GM21515 (cell line): Measurements from ENCODE around the gene DMWD.
"Not testable (repeated sequence)": the region's sequence is repeated elsewhere in the genome, so short reads cannot be mapped to it uniquely, and the experiment has no call there.

Experiments used
- ATAC-seq: cut with Tn5 transposase; IDR thresholded peaks from one replicate; pipeline ENCODE4 v1.9.1; 2021; ENCODE audit not compliant: unreplicated experiment

Gene DMWD

GRCh38 chr19:45752639-45753038, 40.0 kb downstream of the DMWD start:
- no peak for ATAC-seq

DNA sequence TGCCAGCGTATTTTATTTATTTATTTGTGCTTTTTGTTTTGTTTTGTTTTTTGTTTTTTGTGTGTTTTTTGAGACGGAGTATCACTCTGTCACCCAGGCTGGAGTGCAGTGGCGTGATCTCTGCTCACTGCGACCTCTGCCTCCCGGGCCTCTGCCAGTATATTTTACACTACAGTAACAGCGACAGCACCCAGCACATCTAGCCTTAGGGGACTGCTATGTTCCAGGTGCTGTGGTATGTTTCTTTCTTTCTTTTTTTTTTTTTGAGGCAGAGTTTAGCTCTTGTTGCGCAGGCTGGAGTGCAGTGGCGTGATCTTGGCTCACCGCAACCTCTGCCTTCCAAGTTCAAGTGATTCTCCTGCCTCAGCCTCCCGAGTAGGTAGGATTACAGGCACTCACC, 41.2 kb downstream of the DMWD start:
- ATAC-seq: not testable (repeated sequence)

DNA sequence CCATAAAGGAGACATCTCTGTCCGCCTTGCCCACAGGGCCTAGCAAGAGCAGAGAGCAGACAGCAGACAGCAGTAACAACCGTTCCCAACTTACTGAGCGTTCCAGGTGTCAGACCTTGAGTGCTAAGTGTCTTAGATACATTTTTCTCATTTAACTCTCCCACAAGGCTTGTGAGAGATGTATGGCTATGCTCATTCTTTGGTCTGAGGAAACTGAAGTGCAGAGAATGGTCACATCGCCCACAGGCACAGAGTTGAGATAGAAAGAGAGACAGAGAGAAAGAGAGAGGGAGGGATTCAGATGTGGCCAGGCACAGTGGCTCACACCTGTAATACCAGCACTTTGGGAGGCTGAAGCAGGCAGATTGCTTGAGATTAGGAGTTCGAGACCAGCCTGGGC, 45.1 kb downstream of the DMWD start:
- no peak for ATAC-seq

DNA sequence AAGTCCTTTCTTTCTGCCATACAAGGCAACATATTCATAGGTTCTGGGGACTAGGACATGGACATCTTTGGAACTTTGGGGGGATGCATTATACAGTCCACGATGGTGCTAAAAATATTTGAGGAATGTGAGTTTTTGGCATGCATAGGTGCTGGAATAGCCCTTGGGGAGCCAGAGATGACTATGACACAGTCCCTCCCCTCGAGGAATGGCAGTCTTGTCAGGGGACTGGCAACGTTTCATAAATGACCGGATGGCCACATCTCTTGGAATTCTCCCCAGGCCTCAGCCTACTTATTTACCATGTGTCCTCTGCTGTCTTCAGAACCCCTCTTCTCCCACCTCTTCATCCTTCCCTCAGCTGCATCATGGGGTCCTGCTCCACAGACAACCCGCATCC, 45.8 kb downstream of the DMWD start:
- ATAC-seq: no peak

- no peak for ATAC-seq
Observed at GRCh38 chr19:45745606-45746005, 47.0 kb downstream of the DMWD start.

DNA sequence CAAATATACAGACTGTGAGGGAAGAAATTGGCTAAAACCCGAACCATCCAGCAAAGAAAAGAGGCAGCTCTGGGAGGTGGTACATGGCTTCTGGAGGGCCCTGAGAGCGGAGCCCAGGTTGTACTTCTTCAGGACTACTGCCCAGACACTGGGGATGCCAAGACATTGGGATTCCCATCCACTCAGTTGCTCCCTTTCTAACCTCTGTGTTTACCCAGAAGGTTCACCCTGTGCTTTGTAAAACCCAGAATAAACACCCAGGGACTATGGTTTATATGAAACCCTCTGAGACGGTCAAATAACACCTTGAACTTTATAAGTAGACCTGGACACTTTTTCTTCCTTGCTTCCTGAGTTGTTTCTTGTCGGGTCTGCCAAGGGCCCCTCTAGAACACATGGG, 49.7 kb downstream of the DMWD start:
- no peak for ATAC-seq

DNA sequence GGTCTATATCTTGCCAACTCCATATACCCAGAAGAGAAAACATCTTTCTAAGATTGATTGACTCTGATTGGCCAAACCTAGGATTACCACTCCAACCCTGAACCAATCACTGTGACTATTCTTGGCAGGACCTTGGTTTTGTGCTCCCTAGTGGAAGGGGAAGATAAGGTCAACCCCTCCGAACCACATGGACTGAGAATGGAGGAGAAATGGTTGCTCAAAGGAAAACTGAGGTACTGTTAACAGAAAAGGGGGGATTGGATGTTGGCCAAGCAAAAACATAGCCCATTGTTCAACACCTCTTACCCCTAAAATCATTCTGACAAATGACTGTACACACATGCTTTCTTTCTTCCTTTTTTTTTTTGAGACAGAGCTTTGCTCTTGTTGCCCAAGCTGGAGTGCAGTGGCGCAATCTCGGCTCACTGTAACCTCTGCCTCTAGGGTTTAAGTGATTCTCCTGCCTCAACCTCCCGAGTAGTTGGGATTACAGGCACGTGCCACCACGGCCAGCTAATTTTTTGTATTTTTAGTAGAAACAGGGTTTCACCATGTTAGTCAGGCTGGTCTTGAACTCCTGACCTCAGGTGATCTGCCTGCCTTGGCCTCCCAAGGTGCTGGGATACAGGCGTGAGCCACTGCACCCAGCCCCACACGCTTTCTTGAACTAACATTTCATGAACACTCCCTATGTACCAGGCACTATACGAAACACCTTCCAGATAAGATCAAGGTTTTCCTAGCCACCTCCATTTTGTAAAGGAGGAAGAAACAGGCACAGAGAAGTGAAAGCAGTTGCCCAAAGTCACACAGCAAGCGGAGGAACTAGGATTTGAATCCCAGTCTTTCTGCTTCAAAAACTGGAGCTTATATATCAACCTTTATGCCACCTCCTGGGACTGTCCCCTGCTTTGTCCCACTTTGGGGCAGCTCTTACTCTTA, 52.9 kb downstream of the DMWD start:
- ATAC-seq: no peak

- no peak for ATAC-seq
Observed at GRCh38 chr19:45733160-45733810, 59.4 kb downstream of the DMWD start, which contains the start of gene MEIOSIN. MEIOSIN (plus strand) TSS chr19:45733439; CDS start chr19:45735377, 1,938 bp downstream.
